GM21381 (cell line): ENCODE data around the gene TAF5L.
"Not testable (repeated sequence)": the region's sequence is repeated elsewhere in the genome, so short reads cannot be mapped to it uniquely, and the experiment has no call there.

Experiments
- ATAC-seq: cut with Tn5 transposase; IDR thresholded peaks from one replicate; pipeline ENCODE4 v1.9.1; 2021; ENCODE audit warnings: mild to moderate bottlenecking, moderate library complexity; ENCODE audit not compliant: unreplicated experiment

TAF5L gene

GRCh38 chr1:229570891-229571516 lies 54.9 kb downstream of the TAF5L start:
- ATAC-seq, result no peak

- ATAC-seq, result no peak
Measured at GRCh38 chr1:229570305-229570704, 55.6 kb downstream of the TAF5L start.

- ATAC-seq, result no peak
Measured at GRCh38 chr1:229567109-229567868, 58.6 kb downstream of the TAF5L start.

- ATAC-seq, result no peak
Measured at GRCh38 chr1:229563701-229564100, 62.2 kb downstream of the TAF5L start.

- ATAC-seq, result no peak
Measured at GRCh38 chr1:229563241-229563640, 62.7 kb downstream of the TAF5L start.

GRCh38 chr1:229562686-229563085 lies 63.2 kb downstream of the TAF5L start:
- ATAC-seq, result no peak

- ATAC-seq, result no peak
Measured at GRCh38 chr1:229561141-229561540, 64.8 kb downstream of the TAF5L start.

- not testable (repeated sequence) for ATAC-seq
Measured at GRCh38 chr1:229560124-229560523, 65.8 kb downstream of the TAF5L start.

GRCh38 chr1:229559336-229559801 lies 66.6 kb downstream of the TAF5L start:
- not testable (repeated sequence) for ATAC-seq

- ATAC-seq, result peak; percentile 78
Measured at GRCh38 chr1:229558460-229559335, 67.2 kb downstream of the TAF5L start, which contains the start of gene ABCB10. TSS of gene ABCB10 (minus strand) at chr1:229558707. CDS start at chr1:229558652, 55 bp downstream.

- peak; percentile 32 for ATAC-seq
Measured at GRCh38 chr1:229557913-229558414, 68.0 kb downstream of the TAF5L start.

- ATAC-seq, result no peak
Measured at GRCh38 chr1:229557200-229557850, 68.6 kb downstream of the TAF5L start.

- ATAC-seq, result no peak
Measured at GRCh38 chr1:229554886-229555621, 70.9 kb downstream of the TAF5L start.

- no peak for ATAC-seq
Measured at GRCh38 chr1:229553621-229554130, 72.2 kb downstream of the TAF5L start.

- ATAC-seq, result no peak
Measured at GRCh38 chr1:229552732-229553131, 73.2 kb downstream of the TAF5L start.

GRCh38 chr1:229550812-229551567 lies 74.9 kb downstream of the TAF5L start:
- no peak for ATAC-seq

- no peak for ATAC-seq
Measured at GRCh38 chr1:229547542-229547941, 78.4 kb downstream of the TAF5L start.

GRCh38 chr1:229544587-229544986 lies 81.3 kb downstream of the TAF5L start:
- ATAC-seq, result no peak
